SK-N-MC (cell line): Measurements from ENCODE around the gene JPH3.

Experiments used
- EZH2 ChIP-seq: fragments of 200-600 bp; sonication (generic); IDR thresholded peaks from one replicate; pipeline ENCODE4 v1.6.1; 2017; ENCODE audit warnings: antibody characterized with exemption
- POLR2AphosphoS5 ChIP-seq: IDR thresholded peaks from 2 replicates; pipeline ENCODE4 v1.6.1; 2012; ENCODE audit warnings: mild to moderate bottlenecking, low read depth, low read length, borderline replicate concordance

DNA sequence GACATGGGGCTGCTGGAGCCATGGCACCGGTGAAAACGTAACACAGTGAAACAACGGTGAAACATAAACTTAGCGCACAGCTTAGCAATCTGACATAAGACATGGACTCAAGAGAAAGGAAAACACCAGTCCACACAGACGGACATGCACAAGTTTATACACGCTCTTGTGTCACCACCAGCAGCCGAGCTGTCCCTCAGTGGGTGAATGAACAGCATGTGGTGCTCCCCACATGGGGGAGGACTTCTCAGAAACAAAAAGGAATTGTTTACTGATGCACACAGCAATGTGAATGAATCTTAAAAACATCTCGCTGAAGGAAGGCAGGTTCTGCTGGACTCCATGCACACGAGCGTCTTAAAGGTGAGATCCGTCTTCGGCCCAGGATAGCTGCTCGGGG lies 129.3 kb downstream of the JPH3 start:
- TF ChIP-seq POLR2AphosphoS5 (no peak), EZH2 (no peak)
